ENCODE data around the gene GPC5. TPM values are rescaled to one million over a fixed set of nuclear protein-coding genes. Genes with fewer than 3 reads are reported as not detected.
"Not testable (repeated sequence)": the region's sequence is repeated elsewhere in the genome, so short reads cannot be mapped to it uniquely, and the experiment has no call there.

The GPC5 gene
- polyA plus RNA-seq, 6 donors from 2014 or later, result 0.30 to 1.0 (median 0.40) TPM; not detected in 3

GRCh38 chr13:92843549-92843948, 1445.1 kb downstream of the GPC5 start:
- ATAC-seq (ENCODE audit: low read depth in 2 of 2) (no peak), DNase-seq (no peak)
- Mint-ChIP-seq H3K27ac (no peak overlapping the region), H3K4me3 (no peak overlapping the region), H3K36me3 (no peaks in the 10 kb centered on the region), H3K9me3 (peaks cover 0 to 16% (median 4%) of the 10 kb centered on the region in 7 donors), H3K27me3 (no peaks in the 10 kb centered on the region), H3K4me1 (no peaks in the 10 kb centered on the region)

GRCh38 chr13:92849381-92849780, 1451.0 kb downstream of the GPC5 start:
- Mint-ChIP-seq H3K9me3 (peaks cover 0 to 6% (median 2%) of the 10 kb centered on the region in 7 donors), H3K36me3 (no peaks in the 10 kb centered on the region), H3K4me3 (no peak overlapping the region), H3K27me3 (no peaks in the 10 kb centered on the region), H3K4me1 (no peaks in the 10 kb centered on the region), H3K27ac (no peak overlapping the region)
- ATAC-seq (ENCODE audit: low read depth in 2 of 2) (no peak), DNase-seq (no peak)

- no peaks in the 10 kb centered on the region for H3K27me3 Mint-ChIP-seq
- peaks cover 0 to 11% (median 0%) of the 10 kb centered on the region in 7 donors for H3K9me3 Mint-ChIP-seq
- H3K36me3 Mint-ChIP-seq, result no peaks in the 10 kb centered on the region
- no peak overlapping the region for H3K27ac Mint-ChIP-seq
- H3K4me3 Mint-ChIP-seq, result no peak overlapping the region
- no peak for DNase-seq
- no peaks in the 10 kb centered on the region for H3K4me1 Mint-ChIP-seq
- no peak for ATAC-seq (ENCODE audit: low read depth in 2 of 2)
Observed at GRCh38 chr13:92864584-92865284, 1466.3 kb downstream of the GPC5 start.

GRCh38 chr13:92873029-92873428, 1474.6 kb downstream of the GPC5 start:
- H3K27ac Mint-ChIP-seq, result no peak overlapping the region
- no peak for ATAC-seq (ENCODE audit: low read depth in 2 of 2)
- H3K4me3 Mint-ChIP-seq, result no peak overlapping the region
- no peak for DNase-seq
- no peaks in the 10 kb centered on the region for H3K4me1 Mint-ChIP-seq
- H3K36me3 Mint-ChIP-seq, result no peaks in the 10 kb centered on the region
- H3K9me3 Mint-ChIP-seq, result peaks cover under 1 to 9% (median 5%) of the 10 kb centered on the region in 7 donors
- H3K27me3 Mint-ChIP-seq, result no peaks in the 10 kb centered on the region

- H3K36me3 Mint-ChIP-seq, result no peaks in the 10 kb centered on the region
- peaks cover 0 to 6% (median 2%) of the 10 kb centered on the region in 7 donors for H3K9me3 Mint-ChIP-seq
- no peak for ATAC-seq (ENCODE audit: low read depth in 2 of 2)
- no peaks in the 10 kb centered on the region for H3K4me1 Mint-ChIP-seq
- no peak overlapping the region for H3K27ac Mint-ChIP-seq
- DNase-seq, result no peak
- H3K4me3 Mint-ChIP-seq, result no peak overlapping the region
- H3K27me3 Mint-ChIP-seq, result no peaks in the 10 kb centered on the region
Observed at GRCh38 chr13:92886535-92887077, 1488.2 kb downstream of the GPC5 start.

- peaks cover 0 to 18% (median 8%) of the 10 kb centered on the region in 7 donors for H3K9me3 Mint-ChIP-seq
- ATAC-seq (ENCODE audit: low read depth in 2 of 2) (no peak), DNase-seq (no peak)
- H3K27me3 Mint-ChIP-seq, result no peaks in the 10 kb centered on the region
- no peak overlapping the region for H3K27ac Mint-ChIP-seq
- no peak overlapping the region for H3K4me3 Mint-ChIP-seq
- no peaks in the 10 kb centered on the region for H3K4me1 Mint-ChIP-seq
- no peaks in the 10 kb centered on the region for H3K36me3 Mint-ChIP-seq
Observed at GRCh38 chr13:92894447-92894846, 1496.0 kb downstream of the GPC5 start.

- no peaks in the 10 kb centered on the region for H3K27me3 Mint-ChIP-seq
- no peak for ATAC-seq (ENCODE audit: low read depth in 2 of 2)
- H3K4me1 Mint-ChIP-seq, result no peaks in the 10 kb centered on the region
- no peaks in the 10 kb centered on the region for H3K36me3 Mint-ChIP-seq
- peaks cover 0 to 20% (median 6%) of the 10 kb centered on the region in 7 donors for H3K9me3 Mint-ChIP-seq
- DNase-seq, result no peak
- no peak overlapping the region for H3K27ac Mint-ChIP-seq
- H3K4me3 Mint-ChIP-seq, result no peak overlapping the region
Observed at GRCh38 chr13:92896842-92897241, 1498.4 kb downstream of the GPC5 start.

- H3K36me3 Mint-ChIP-seq; H3K27ac Mint-ChIP-seq; H3K4me1 Mint-ChIP-seq; ATAC-seq (ENCODE audit: low read depth in 2 of 2); DNase-seq; H3K27me3 Mint-ChIP-seq; H3K4me3 Mint-ChIP-seq: not testable (repeated sequence)
- peaks cover 0 to 20% (median 6%) of the 10 kb centered on the region in 7 donors for H3K9me3 Mint-ChIP-seq
Observed at GRCh38 chr13:92898946-92899345, 1500.5 kb downstream of the GPC5 start.

GRCh38 chr13:92900446-92900845, 1502.0 kb downstream of the GPC5 start:
- ATAC-seq (ENCODE audit: low read depth in 2 of 2) (no peak), DNase-seq (no peak)
- Mint-ChIP-seq H3K27ac (no peak overlapping the region), H3K4me3 (no peak overlapping the region), H3K27me3 (no peaks in the 10 kb centered on the region), H3K9me3 (peaks cover 1 to 23% (median 7%) of the 10 kb centered on the region in 7 donors), H3K36me3 (no peaks in the 10 kb centered on the region), H3K4me1 (no peaks in the 10 kb centered on the region)

GRCh38 chr13:92901739-92902138, 1503.3 kb downstream of the GPC5 start:
- no peak overlapping the region for H3K27ac Mint-ChIP-seq
- ATAC-seq (ENCODE audit: low read depth in 2 of 2) (no peak), DNase-seq (no peak)
- H3K9me3 Mint-ChIP-seq, result peaks cover 4 to 34% (median 12%) of the 10 kb centered on the region in 7 donors
- H3K36me3 Mint-ChIP-seq, result no peaks in the 10 kb centered on the region
- H3K4me3 Mint-ChIP-seq, result no peak overlapping the region
- H3K27me3 Mint-ChIP-seq, result no peaks in the 10 kb centered on the region
- no peaks in the 10 kb centered on the region for H3K4me1 Mint-ChIP-seq

GRCh38 chr13:92912629-92913028, 1514.2 kb downstream of the GPC5 start:
- Mint-ChIP-seq H3K4me1 (no peaks in the 10 kb centered on the region), H3K27me3 (no peaks in the 10 kb centered on the region), H3K9me3 (peaks cover 0 to 5% (median 0%) of the 10 kb centered on the region in 7 donors), H3K4me3 (no peak overlapping the region), H3K36me3 (no peaks in the 10 kb centered on the region), H3K27ac (no peak overlapping the region)
- DNase-seq (no peak), ATAC-seq (ENCODE audit: low read depth in 2 of 2) (no peak)

- no peaks in the 10 kb centered on the region for H3K4me1 Mint-ChIP-seq
- peaks cover 0 to 6% (median 0%) of the 10 kb centered on the region in 7 donors for H3K9me3 Mint-ChIP-seq
- H3K27ac Mint-ChIP-seq, result no peak overlapping the region
- H3K4me3 Mint-ChIP-seq, result no peak overlapping the region
- ATAC-seq (ENCODE audit: low read depth in 2 of 2), result no peak
- DNase-seq, result no peak
- no peaks in the 10 kb centered on the region for H3K36me3 Mint-ChIP-seq
- H3K27me3 Mint-ChIP-seq, result no peaks in the 10 kb centered on the region
Observed at GRCh38 chr13:92913840-92914239, 1515.4 kb downstream of the GPC5 start.
